Psoas muscle (tissue), 8 donors: Measurements from ENCODE around the gene UNC5B. TPM values are rescaled to one million over a fixed set of nuclear protein-coding genes. Genes with fewer than 3 reads are reported as not detected.

Experiments
- ATAC-seq, 4 donors: fragments of 200-7000 bp; cut with Tn5 transposase; one replicate each; pipeline ENCODE4 v1.9.1; 2020; ENCODE audit warnings: moderate library complexity in 3 of 4, mild to moderate bottlenecking in 2 of 4
- DNase-seq, 2 donors: peaks; one replicate each; pipeline ENCODE4 v3.0.0-alpha.2; 2020
- H3K27ac ChIP-seq: fragments of 200-600 bp; one replicate; pipeline ENCODE4 v1.8.0; 2022
- H3K27me3 ChIP-seq, 3 donors: fragments of 200-600 bp in 1 of 3; one replicate each; pipeline versions ENCODE4 v1.6.1 to v1.8.0; 2013 to 2022; ENCODE audit warnings: low read length in 2 of 3, mild to moderate bottlenecking in 2 of 3, moderate library complexity in 1 of 3; ENCODE audit not compliant: insufficient read depth in 3 of 3
- H3K36me3 ChIP-seq, 2 donors: fragments of 200-600 bp in 1 of 2; one replicate each; pipeline versions ENCODE4 v1.6.1 to v1.8.0; 2013 to 2022; ENCODE audit warnings: low read depth in 1 of 2, mild to moderate bottlenecking in 1 of 2, moderate library complexity in 1 of 2; ENCODE audit not compliant: insufficient read depth in 1 of 2
- H3K4me1 ChIP-seq: fragments of 200-600 bp; one replicate; pipeline ENCODE4 v1.8.0; 2022
- H3K4me3 ChIP-seq: fragments of 200-600 bp; one replicate; pipeline ENCODE4 v1.8.0; 2022; ENCODE audit warnings: mild to moderate bottlenecking
- H3K9me3 ChIP-seq: fragments of 200-600 bp; one replicate; pipeline ENCODE4 v1.8.0; 2022
- CTCF ChIP-seq: fragments of 200-600 bp; IDR thresholded peaks from one replicate; pipeline ENCODE4 v1.8.0; 2022; ENCODE audit warnings: antibody characterized with exemption
- WGBS, 3 donors: extraction: QIAGEN DNeasy Blood & Tissue Kit; methylation state at CpG; one replicate each; pipeline versions ENCODE4 v1.1.6 to v1.1.7; 2013; 5-methylcytosine and 5-hydroxymethylcytosine counted together
- intact Hi-C, 2 donors: fragments of 100-400 bp; cut with DNase I; formaldehyde crosslinking; loops; one replicate each; pipeline versions ENCODE4 v1.11.0 to v1.14.2; 2022
- polyA plus RNA-seq, 3 donors: library from polyadenylated mRNA; stranded (reverse); fragments of 200-250 nt; gene quantifications; one replicate each; pipeline ENCODE4 v1.2.3, GENCODE V29; 2013
- total RNA-seq, 4 donors: library from RNA; stranded (reverse); fragmentation: NEBNext Ultra II Directional in 2 of 4; extraction: Animal tissue kit (Norgen Biotek cat#: 25700) in 2 of 4; gene quantifications; one replicate each; pipeline versions ENCODE4 v1.2.1 to v1.2.4, GENCODE V29; 2021 to 2023
- donor health status: healthy with polysubstance abuse.
- donor health status: DM: no; HTN: no; CAD: no; lungs with moderate emphysema.
- donor health status: Bipolar disorder and iron deficiency.
- donor health status: healthy.
- donor health status: DM: yes; HTN: yes; CAD: no.
- donor health status: DM: no; HTN: no; CAD: no.
- donor health status: DM: no; HTN: no; CAD: no.
- donor health status: DM: yes; HTN: yes; CAD: no.

The UNC5B gene
- total and polyA plus RNA-seq, 7 donors, result 0.65 to 5.7 (median 1.3) TPM

DNA sequence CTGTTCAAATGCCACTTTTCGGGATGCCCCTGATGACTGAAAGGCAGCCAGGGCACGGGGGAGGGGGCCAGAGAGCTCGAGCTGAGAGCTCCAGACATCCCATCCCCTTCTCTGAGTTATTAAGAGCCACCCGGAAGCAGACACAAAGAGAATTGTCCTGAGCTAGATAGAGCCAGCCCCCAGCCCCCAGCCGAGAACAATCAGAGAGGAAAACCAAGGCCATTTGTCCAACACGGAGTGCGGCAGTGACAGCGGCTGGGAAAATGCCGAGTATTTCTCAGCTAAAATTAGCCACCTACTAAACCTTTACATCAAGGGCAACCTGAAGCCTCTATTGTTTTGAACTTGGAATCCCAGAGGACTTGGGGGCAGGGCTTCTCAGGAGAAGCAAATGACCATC lies 51.0 kb downstream of the UNC5B start:
- 48 to 53% (median 53%) methylated on average over 8 to 9 of the region's 9 CpGs for WGBS, 3 donors
- ATAC-seq, result peak; percentile 14 to 53 (median 30)
- peaks cover 59% of the 10 kb centered on the region for H3K4me1 ChIP-seq
- no peaks in the 10 kb centered on the region for H3K27me3 ChIP-seq
- H3K27ac ChIP-seq, result peak overlapping the region; percentile 68
- TF ChIP-seq CTCF, result no peak
- no peak overlapping the region for H3K4me3 ChIP-seq
- intact Hi-C loops, result no loop called here
- DNase-seq, result no peak
- H3K9me3 ChIP-seq, result no peaks in the 10 kb centered on the region
- no peaks in the 10 kb centered on the region for H3K36me3 ChIP-seq

- peaks cover 71% of the 10 kb centered on the region for H3K4me1 ChIP-seq
- intact Hi-C loops, result loop anchor here in 1 of 2 donors (5.0 kb wide), 1 partner anchor 52 kb away; the partner anchor contains the start of gene UNC5B
- H3K27ac ChIP-seq, result no peak overlapping the region
- no peaks in the 10 kb centered on the region for H3K9me3 ChIP-seq
- WGBS, 3 donors, result 73 to 90% (median 82%) methylated on average over 16 of the region's 16 CpGs
- no peak overlapping the region for H3K4me3 ChIP-seq
- ATAC-seq (peak in 2 of 4 donors; percentile 43 to 51), DNase-seq (no peak)
- no peaks in the 10 kb centered on the region for H3K36me3 ChIP-seq
- no peaks in the 10 kb centered on the region for H3K27me3 ChIP-seq
- TF ChIP-seq CTCF, result no peak
Measured at GRCh38 chr10:71264345-71265200, 52.2 kb downstream of the UNC5B start.

GRCh38 chr10:71265201-71265575 lies 52.8 kb downstream of the UNC5B start:
- TF ChIP-seq CTCF, result no peak
- Histone ChIP-seq H3K9me3 (no peaks in the 10 kb centered on the region), H3K4me1 (peaks cover 71% of the 10 kb centered on the region), H3K4me3 (no peak overlapping the region), H3K27me3 (no peaks in the 10 kb centered on the region), H3K27ac (no peak overlapping the region), H3K36me3 (no peaks in the 10 kb centered on the region)
- intact Hi-C loops, result loop anchor here in 1 of 2 donors (5.0 kb wide), 1 partner anchor 53 kb away; the partner anchor contains the start of gene UNC5B
- no peak for DNase-seq
- 93 to 96% (median 94%) methylated on average over 9 of the region's 9 CpGs for WGBS, 3 donors
- no peak for ATAC-seq

GRCh38 chr10:71265618-71266146 lies 53.3 kb downstream of the UNC5B start:
- H3K9me3 ChIP-seq, result no peaks in the 10 kb centered on the region
- H3K27ac ChIP-seq, result no peak overlapping the region
- WGBS, 3 donors, result 74 to 82% (median 80%) methylated on average over 9 of the region's 9 CpGs
- intact Hi-C loops, result loop anchor here (2.0 to 5.0 kb wide), 2 partner anchors 53 to 55 kb away; partner anchors contain the start of gene UNC5B (in 1 of the 2)
- no peaks in the 10 kb centered on the region for H3K36me3 ChIP-seq
- no peak for TF ChIP-seq CTCF
- peaks cover 66% of the 10 kb centered on the region for H3K4me1 ChIP-seq
- H3K4me3 ChIP-seq, result no peak overlapping the region
- no peak for ATAC-seq
- no peak for DNase-seq
- H3K27me3 ChIP-seq, result no peaks in the 10 kb centered on the region
